ENCODE data around the gene SLC4A2.

DNA sequence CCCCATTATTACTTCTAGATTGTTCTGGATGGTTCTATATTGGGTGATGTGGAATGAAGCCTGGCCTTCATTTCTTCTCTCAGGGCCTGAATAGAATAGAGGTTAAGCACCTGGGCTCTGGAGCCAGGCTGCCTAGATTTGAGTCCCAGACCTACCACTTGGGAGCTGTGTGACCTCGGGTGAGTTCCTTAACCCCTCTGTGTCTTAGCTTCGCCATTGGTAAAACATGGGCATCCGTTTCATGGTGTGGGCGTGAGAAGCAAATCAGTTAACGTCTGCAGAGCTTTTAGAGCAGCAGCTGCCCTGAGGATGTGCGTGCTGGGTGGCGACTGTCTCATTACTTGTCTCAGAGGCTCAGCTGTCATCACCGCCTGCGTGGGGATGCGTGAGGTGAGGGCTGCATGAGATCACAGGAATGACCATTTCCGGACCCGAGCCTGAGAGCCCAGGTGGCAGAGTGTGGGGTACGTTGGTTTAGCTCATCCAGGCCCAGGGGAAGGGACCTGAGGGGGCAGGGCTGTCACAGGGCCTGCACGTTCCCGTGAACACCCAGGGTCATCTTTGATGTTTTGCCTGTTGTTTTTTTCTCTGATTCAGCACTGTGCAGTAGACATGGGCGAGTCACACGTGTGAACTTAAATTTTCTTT, 36.6 kb downstream of the SLC4A2 start:
- no peak for TF ChIP-seq POLR2A (IDR thresholded peaks at IDR 0.05; ENCODE audit: low read depth, low read length)
- TF ChIP-seq POLR2AphosphoS5 (IDR thresholded peaks at IDR 0.05; ENCODE audit: low read depth, low read length), result no peak
- no peak for TF ChIP-seq TAF1 (IDR thresholded peaks at IDR 0.05; ENCODE audit: low read depth, low read length)
- TF ChIP-seq SPI1 (IDR thresholded peaks at IDR 0.05; ENCODE audit: low read depth, low read length), result no peak
- TF ChIP-seq POU2F2 (IDR thresholded peaks at IDR 0.05; ENCODE audit: low read depth, low read length), result no peak
- TF ChIP-seq PAX5 (IDR thresholded peaks at IDR 0.05; ENCODE audit: insufficient read depth, low read length, severe bottlenecking), result no peak
